Astrocyte of the spinal cord (primary cell): Measurements from ENCODE around the gene PHACTR3.

ENCODE experiments used
- DNase-seq: peaks from one replicate; pipeline ENCODE4 v3.0.0; 2011; ENCODE audit warnings: low read depth, low spot score
- H3K4me3 ChIP-seq: 2 replicates; pipeline ENCODE4 v1.5.1; 2011; ENCODE audit warnings: low read depth, mild to moderate bottlenecking, low read length, moderate library complexity
- CTCF ChIP-seq: IDR thresholded peaks from 2 replicates; pipeline ENCODE4 v1.5.1; 2012; ENCODE audit warnings: low read depth, mild to moderate bottlenecking, low read length, inconsistent platforms
- in situ Hi-C: cut with HindIII; loops from 2 replicates; pipeline ENCODE4 v1.10.0; 2017; ENCODE audit warnings: low sequenced_read_pairs

The PHACTR3 gene

GRCh38 chr20:59643615-59644061, 39.3 kb downstream of the PHACTR3 start:
- TF ChIP-seq CTCF = no peak
- no peak for DNase-seq
- in situ Hi-C loops = no loop called here
- no peak overlapping the region for H3K4me3 ChIP-seq

GRCh38 chr20:59644371-59644939, 40.1 kb downstream of the PHACTR3 start:
- TF ChIP-seq CTCF = no peak
- in situ Hi-C loops = no loop called here
- H3K4me3 ChIP-seq = no peak overlapping the region
- DNase-seq = no peak

GRCh38 chr20:59645271-59645670, 40.9 kb downstream of the PHACTR3 start:
- no peak overlapping the region for H3K4me3 ChIP-seq
- TF ChIP-seq CTCF = no peak
- in situ Hi-C loops = no loop called here
- DNase-seq = no peak

DNA sequence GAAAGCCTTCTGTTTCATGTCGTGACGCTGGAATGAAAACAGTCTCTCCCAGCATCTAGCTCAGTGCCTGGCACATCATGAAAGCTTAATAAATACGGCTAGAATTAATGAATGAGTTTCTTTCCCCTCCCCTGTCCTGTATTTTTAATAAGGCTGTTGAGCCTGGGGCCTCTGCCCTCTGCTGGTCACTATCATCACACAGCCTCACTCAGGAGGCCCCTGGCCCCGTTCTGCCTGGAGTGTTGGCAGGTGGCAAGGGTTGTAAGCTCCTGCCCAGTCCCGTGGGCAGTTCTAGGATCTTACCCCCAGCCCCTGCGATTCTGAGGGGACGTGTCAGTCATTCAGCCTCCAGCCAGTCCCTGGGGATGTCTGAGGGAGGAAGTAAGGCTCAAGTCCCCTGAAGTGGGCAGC, 41.4 kb downstream of the PHACTR3 start:
- no peak for DNase-seq
- H3K4me3 ChIP-seq = no peak overlapping the region
- in situ Hi-C loops = no loop called here
- no peak for TF ChIP-seq CTCF

DNA sequence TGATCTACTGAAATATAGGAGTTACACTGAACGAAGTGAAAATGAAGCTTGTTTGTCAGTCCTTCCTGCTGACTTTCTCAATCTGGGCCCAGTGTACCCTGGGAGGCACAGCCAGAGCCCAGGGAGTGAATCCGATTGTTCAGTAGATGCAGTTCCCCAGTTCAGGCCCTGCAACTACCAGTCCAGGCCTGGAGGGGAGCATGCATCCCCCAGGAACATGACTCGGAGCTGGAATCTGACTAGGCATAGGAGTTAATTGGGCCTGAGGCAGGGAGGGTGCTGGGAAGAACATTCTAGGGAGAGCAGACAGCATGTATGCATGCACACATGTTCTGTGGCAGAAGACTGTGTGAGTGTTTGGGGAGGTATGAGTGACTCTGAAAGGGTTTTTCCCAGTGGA, 42.1 kb downstream of the PHACTR3 start:
- no peak for TF ChIP-seq CTCF
- DNase-seq = no peak
- no peak overlapping the region for H3K4me3 ChIP-seq
- in situ Hi-C loops = no loop called here

DNA sequence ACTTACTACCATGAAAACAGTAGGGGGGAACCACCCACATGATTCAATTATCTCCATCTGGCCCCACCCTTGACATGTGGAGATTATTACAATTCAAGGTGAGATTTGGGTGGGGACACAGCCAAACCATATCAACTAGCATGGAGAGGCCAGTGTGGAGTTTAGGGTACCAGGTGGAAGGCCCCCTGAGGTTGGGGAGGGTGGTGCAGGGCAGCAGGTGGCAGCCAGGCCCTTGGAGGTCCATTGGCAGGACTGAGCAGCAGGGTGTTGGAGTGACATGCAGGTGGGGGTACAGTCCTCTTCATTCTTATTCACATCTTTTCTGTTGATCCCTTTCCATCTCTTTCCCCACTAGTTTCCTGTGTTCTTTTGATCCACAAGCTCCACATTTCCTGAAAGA, 42.9 kb downstream of the PHACTR3 start:
- DNase-seq = no peak
- TF ChIP-seq CTCF = no peak
- in situ Hi-C loops = no loop called here
- no peak overlapping the region for H3K4me3 ChIP-seq
